K562 (cell line): ENCODE measurements around the gene USP48. TPM values are rescaled to one million over a fixed set of nuclear protein-coding genes. Genes with fewer than 3 reads are reported as not detected.
A peak's percentile ranks its signal among the peaks of the same experiment; 100 is the strongest.
"Not testable (repeated sequence)": the region's sequence is repeated elsewhere in the genome, so short reads cannot be mapped to it uniquely, and the experiment has no call there.

ENCODE experiments used
- ATAC-seq: fragments of 200-7000 bp; cut with Tn5 transposase; 3 replicates; pipeline ENCODE4 v1.9.1; 2020; ENCODE audit warnings: moderate library complexity
- BruUV-seq: library from RNA; stranded (reverse); fragments of 400-500 nt; replicated peaks from 2 replicates; lab custom pipeline; 2021; lab: Mats Ljungman, UMichigan
- CTCF ChIA-PET: fragments of 300-600 bp; formaldehyde crosslinking; extraction: SDS; loops from one replicate; lab custom pipeline; 2021; ENCODE audit warnings: low intra/inter-chr PET ratio; lab: Yijun Ruan, JAX
- POLR2A ChIA-PET: fragments of 300-600, 350-650 bp; sonication (Branson Sonifier 250); formaldehyde crosslinking; extraction: SDS; loops from one replicate; lab custom pipeline; 2021; ENCODE audit warnings: antibody characterized with exemption, inconsistent platforms; lab: Yijun Ruan, JAX
- DNase-seq, 4 experiments: peaks; one replicate each; pipeline versions ENCODE4 v3.0.0 to v3.0.0-alpha.2; 2011 to 2018; ENCODE audit warnings: low spot score in 3 of 4, mixed read lengths in 3 of 4; ENCODE audit errors: extremely low read depth in 1 of 4
- FAIRE-seq: peaks from 2 replicates; lab custom pipeline; 2011; peaks lifted over from hg19 to GRCh38; lab: Jason Lieb, UNC
- H2AFZ ChIP-seq: 2 replicates; pipeline ENCODE4 v1.6.0; 2011; ENCODE audit warnings: low read depth, low read length, control low read depth, inconsistent platforms
- H3K27ac ChIP-seq: fragments of 200-600 bp; 3 replicates; pipeline ENCODE4 v1.8.0; 2011; ENCODE audit warnings: low read depth, mild to moderate bottlenecking, control low read depth, inconsistent platforms, low read length, moderate library complexity, mixed read lengths; ENCODE audit errors: extremely low read depth
- H3K27me3 ChIP-seq, 2 experiments: fragments of 300-600 bp in 1 of 2; 2 replicates in 1 of 2; 3 replicates in 1 of 2; pipeline versions ENCODE4 v1.6.0 to v1.8.0; 2011; ENCODE audit warnings: inconsistent platforms in 2 of 2, low read length in 2 of 2, mild to moderate bottlenecking in 1 of 2, mixed read lengths in 1 of 2, moderate library complexity in 1 of 2; ENCODE audit not compliant: control insufficient read depth in 2 of 2, insufficient read depth in 2 of 2
- H3K36me3 ChIP-seq: fragments of 300-600 bp; 3 replicates; pipeline ENCODE4 v1.8.0; 2011; ENCODE audit warnings: mild to moderate bottlenecking, low read length, inconsistent platforms; ENCODE audit not compliant: control insufficient read depth, insufficient read depth
- H3K4me1 ChIP-seq, 2 experiments: fragments of 200-600 bp in 1 of 2; replicated peaks in 1 of 2; 2 replicates in 1 of 2; 3 replicates in 1 of 2; pipeline versions ENCODE4 v1.5.1 to v1.8.0; 2011; ENCODE audit warnings: inconsistent platforms in 2 of 2, low read length in 2 of 2, mild to moderate bottlenecking in 1 of 2, mixed read lengths in 1 of 2, moderate library complexity in 1 of 2; ENCODE audit not compliant: control insufficient read depth in 2 of 2, insufficient read depth in 2 of 2
- H3K4me2 ChIP-seq: 2 replicates; pipeline ENCODE4 v1.6.1; 2011; ENCODE audit warnings: low read length, control low read depth, inconsistent platforms, mixed read lengths; ENCODE audit not compliant: insufficient read depth
- H3K4me3 ChIP-seq: fragments of 200-600 bp; sonication (generic), shearing (Covaris generic); 2 replicates; pipeline ENCODE4 v1.5.1; 2016; ENCODE audit warnings: control low read depth, inconsistent platforms
- H3K79me2 ChIP-seq: fragments of 200-600 bp; 3 replicates; pipeline ENCODE4 v1.8.0; 2011; ENCODE audit warnings: low read length, inconsistent platforms; ENCODE audit not compliant: control insufficient read depth, insufficient read depth
- H3K9ac ChIP-seq, 2 experiments: 2 replicates each; pipeline versions ENCODE4 v1.6.0 to v1.6.1; 2011; ENCODE audit warnings: low read depth in 2 of 2, low read length in 2 of 2, control low read depth in 1 of 2, inconsistent platforms in 1 of 2, mild to moderate bottlenecking in 1 of 2, mixed read lengths in 1 of 2; ENCODE audit not compliant: insufficient read depth in 1 of 2
- H3K9me1 ChIP-seq: one replicate; pipeline ENCODE4 v1.6.0; 2011; ENCODE audit warnings: inconsistent platforms, mild to moderate bottlenecking, low read length, moderate library complexity; ENCODE audit not compliant: control insufficient read depth, insufficient read depth
- H3K9me3 ChIP-seq: replicated peaks from 2 replicates; pipeline ENCODE4 v1.5.1; 2011; ENCODE audit warnings: low read depth, low read length, inconsistent platforms; ENCODE audit not compliant: control insufficient read depth, insufficient read depth
- H4K20me1 ChIP-seq: replicated peaks from 2 replicates; pipeline ENCODE4 v1.6.1; 2011; ENCODE audit warnings: low read length, inconsistent platforms, mixed read lengths; ENCODE audit not compliant: control insufficient read depth, insufficient read depth
- ERF ChIP-seq: fragments of 450-650 bp; formaldehyde crosslinking; IDR thresholded peaks from 2 replicates; pipeline ENCODE4 v1.4.0; 2020; ENCODE audit warnings: mild to moderate bottlenecking, mixed read lengths
- FOXA3 ChIP-seq, 2 experiments: fragments of 450-650 bp in 1 of 2; sonication (generic) in 1 of 2; formaldehyde crosslinking; IDR thresholded peaks in 1 of 2; conservative IDR thresholded peaks in 1 of 2; 2 replicates each; pipeline versions ENCODE4 v1.4.0 to v1.8.0; 2020 to 2022; ENCODE audit warnings: mild to moderate bottlenecking in 2 of 2, missing genetic modification reagents in 1 of 2
- MLLT1 ChIP-seq, 2 experiments: fragments of 450-650 bp; IDR thresholded peaks; 2 replicates each; pipeline ENCODE4 v1.6.1; 2016
- NCOR1 ChIP-seq: fragments of 450-650 bp; IDR thresholded peaks from 2 replicates; pipeline ENCODE4 v1.6.1; 2016; ENCODE audit warnings: mild to moderate bottlenecking, moderate library complexity
- NR2C1 ChIP-seq, 2 experiments: fragments of 450-650 bp; IDR thresholded peaks; 2 replicates each; pipeline ENCODE4 v1.6.1; 2017; ENCODE audit warnings: mild to moderate bottlenecking in 2 of 2, antibody characterized with exemption in 1 of 2, inconsistent platforms in 1 of 2, missing compliant biosample characterization in 1 of 2, missing genetic modification characterization in 1 of 2
- POLR2A ChIP-seq: fragments of 450-650 bp; conservative IDR thresholded peaks from 2 replicates; pipeline ENCODE4 v1.6.1; 2016
- POLR2AphosphoS5 ChIP-seq: IDR thresholded peaks from 2 replicates; pipeline ENCODE4 v1.6.1; 2011; ENCODE audit warnings: mild to moderate bottlenecking, low read depth, low read length, moderate library complexity; ENCODE audit not compliant: control insufficient read depth, insufficient read depth
- RBFOX2 ChIP-seq: fragments of 200-400 bp; formaldehyde crosslinking; IDR thresholded peaks from 2 replicates; pipeline ENCODE4 v1.6.1; 2017; ENCODE audit warnings: low read depth, mild to moderate bottlenecking, low read length, moderate library complexity
- SUPT5H ChIP-seq: fragments of 450-650 bp; IDR thresholded peaks from 2 replicates; pipeline ENCODE4 v1.6.1; 2016
- THRAP3 ChIP-seq: fragments of 450-650 bp; IDR thresholded peaks from 2 replicates; pipeline ENCODE4 v1.6.1; 2016; ENCODE audit warnings: mild to moderate bottlenecking, inconsistent platforms, borderline replicate concordance
- TOE1 ChIP-seq, 2 experiments: fragments of 450-650 bp in 1 of 2; sonication (generic) in 1 of 2; formaldehyde crosslinking in 1 of 2; IDR thresholded peaks; 2 replicates each; pipeline versions ENCODE4 v1.7.1 to v1.8.0; 2016 to 2022; ENCODE audit warnings: borderline replicate concordance in 2 of 2, mild to moderate bottlenecking in 2 of 2, antibody characterized with exemption in 1 of 2, inconsistent platforms in 1 of 2, low read depth in 1 of 2, missing genetic modification reagents in 1 of 2, moderate library complexity in 1 of 2
- ZNF316 ChIP-seq: fragments of 450-650 bp; IDR thresholded peaks from 2 replicates; pipeline ENCODE4 v1.6.1; 2016
- WGBS: fragments of 100-300 bp; shearing (Covaris generic); methylation state at CpG from one replicate; pipeline ENCODE4 v1.1.6; 2016; ENCODE audit warnings: low coverage, mixed read lengths; ENCODE audit not compliant: insufficient coverage; ENCODE audit errors: missing lambda C conversion rate; 5-methylcytosine and 5-hydroxymethylcytosine counted together
- in situ Hi-C: fragments of 300-500 bp; cut with MboI; formaldehyde crosslinking; loops from 4 replicates; pipeline ENCODE4 v1.15.0; 2018; ENCODE audit warnings: inconsistent platforms, mixed read lengths
- intact Hi-C: fragments of 100-400 bp; cut with micrococcal nuclease; formaldehyde crosslinking; loops from 2 replicates; pipeline ENCODE4 v1.14.2; 2022
- polyA plus RNA-seq, 8 experiments: library from polyadenylated mRNA; depleted of rRNA in 4 of 8; stranded (reverse) in 5 of 8; unstranded in 3 of 8; fragments of >200 nt; fragmentation: Nextera tagmentation in 2 of 8; fragmentation: Illumina TruSeq in 1 of 8; extraction: Ambion mirVana in 2 of 8; extraction: Trizol in 1 of 8; gene quantifications; 2 replicates each; pipeline versions ENCODE4 v1.2.1 to v1.2.3, GENCODE V29; 2011 to 2014; ENCODE audit warnings: inconsistent platforms in 1 of 8, missing spikeins in 1 of 8
- total RNA-seq, 7 experiments: library from RNA; depleted of rRNA in 6 of 7; stranded (reverse); fragments of >200 nt in 6 of 7; fragmentation: Illumina TruSeq in 2 of 7; extraction: Trizol in 2 of 7; gene quantifications; 2 replicates each; pipeline versions ENCODE4 v1.2.1 to v1.2.3, GENCODE V29; 2011 to 2021; ENCODE audit warnings: low replicate concordance in 1 of 7
- TF ChIP-seq, protein P1 (sequence below): sonication (generic); formaldehyde crosslinking; IDR thresholded peaks from 2 replicates; pipeline ENCODE4 v1.9.0; 2022; ENCODE audit warnings: mild to moderate bottlenecking, missing genetic modification reagents
- TF ChIP-seq, protein P2 (sequence below): fragments of 450-650 bp; IDR thresholded peaks from 2 replicates; pipeline ENCODE4 v1.6.1; 2017; ENCODE audit warnings: antibody characterized with exemption, mild to moderate bottlenecking

Gene USP48
- total and polyA plus RNA-seq, 9 of the 15 experiments (the other 6 are each of a cell fraction or from before 2014, with no cell fraction given) = 23.3 to 123 (median 106) TPM

GRCh38 chr1:21785764-21786163, 2.8 kb upstream of the USP48 start:
- in situ Hi-C loops; H3K9me3 ChIP-seq; H3K9me1 ChIP-seq; ATAC-seq; H4K20me1 ChIP-seq; H3K27me3 ChIP-seq; CTCF ChIA-PET; intact Hi-C loops; FAIRE-seq; H3K36me3 ChIP-seq; H3K4me3 ChIP-seq; TF ChIP-seq TOE1 (CRISPR knock-in tag; IDR thresholded peaks at IDR 0.05; ENCODE audit: borderline replicate concordance, low read depth); NR2C1 (tag; IDR thresholded peaks at IDR 0.05): not testable (repeated sequence)
- TSS peak; percentile 71 for BruUV-seq
- DNase-seq = peak in 1 of 4 experiments; percentile 24
- peaks cover 17 to 39% of the 10 kb centered on the region in 2 experiments for H3K4me1 ChIP-seq
- POLR2A ChIA-PET = interaction anchor here (0.6 to 1.2 kb wide), 3 partner anchors 14 to 85 kb away, joined by 3 read pairs; no protein-coding TSS in a partner anchor
- peak overlapping the region; percentile 86 for H2AFZ ChIP-seq
- peaks cover 23% of the 10 kb centered on the region for H3K79me2 ChIP-seq
- 0 out of 4 replicates have a peak overlapping the region, but pooled peaks of 1 of the 2 experiments have one; percentile 100 for H3K9ac ChIP-seq
- WGBS = 82% methylated on average over 9 of the region's 9 CpGs
- H3K27ac ChIP-seq = peak overlapping the region; percentile 99; the same call in 2 of the 3 replicates
- H3K4me2 ChIP-seq = peak overlapping the region; percentile 64; the same call in 1 of the 2 replicates
- TF ChIP-seq THRAP3 (peak; percentile 64; the same call in 1 of the 2 replicates), MLLT1 (IDR thresholded peaks at IDR 0.05) (0 out of 4 replicates have a peak, but pooled peaks of 1 of the 2 experiments have one; percentile 56), ZNF316 (peak; percentile 41), POLR2A (peak; percentile 80), SUPT5H (peak; percentile 57), TOE1 (IDR thresholded peaks at IDR 0.05; ENCODE audit: borderline replicate concordance) (peak; percentile 29; the same call in 1 of the 2 replicates), NCOR1 (peak; percentile 37), NR2C1 (IDR thresholded peaks at IDR 0.05) (peak; percentile 14; the same call in 1 of the 2 replicates), POLR2AphosphoS5 (peak; percentile 44; the same call in 1 of the 2 replicates), RBFOX2 (0 out of 2 replicates have a peak, but pooled peaks have one; percentile 17), FOXA3 (CRISPR knock-in tag; conservative IDR thresholded peaks at IDR 0.05 in 1 of 2, IDR thresholded peaks at IDR 0.05 in 1 of 2) (0 out of 4 replicates have a peak, but pooled peaks of 1 of the 2 experiments have one; percentile 32), ERF (CRISPR knock-in tag) (0 out of 2 replicates have a peak, but pooled peaks have one; percentile 48)
- TF ChIP-seq, protein P1, sequence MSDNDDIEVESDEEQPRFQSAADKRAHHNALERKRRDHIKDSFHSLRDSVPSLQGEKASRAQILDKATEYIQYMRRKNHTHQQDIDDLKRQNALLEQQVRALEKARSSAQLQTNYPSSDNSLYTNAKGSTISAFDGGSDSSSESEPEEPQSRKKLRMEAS (CRISPR knock-in tag) = 0 out of 2 replicates have a peak, but pooled peaks have one; percentile 32
- TF ChIP-seq, protein P2, sequence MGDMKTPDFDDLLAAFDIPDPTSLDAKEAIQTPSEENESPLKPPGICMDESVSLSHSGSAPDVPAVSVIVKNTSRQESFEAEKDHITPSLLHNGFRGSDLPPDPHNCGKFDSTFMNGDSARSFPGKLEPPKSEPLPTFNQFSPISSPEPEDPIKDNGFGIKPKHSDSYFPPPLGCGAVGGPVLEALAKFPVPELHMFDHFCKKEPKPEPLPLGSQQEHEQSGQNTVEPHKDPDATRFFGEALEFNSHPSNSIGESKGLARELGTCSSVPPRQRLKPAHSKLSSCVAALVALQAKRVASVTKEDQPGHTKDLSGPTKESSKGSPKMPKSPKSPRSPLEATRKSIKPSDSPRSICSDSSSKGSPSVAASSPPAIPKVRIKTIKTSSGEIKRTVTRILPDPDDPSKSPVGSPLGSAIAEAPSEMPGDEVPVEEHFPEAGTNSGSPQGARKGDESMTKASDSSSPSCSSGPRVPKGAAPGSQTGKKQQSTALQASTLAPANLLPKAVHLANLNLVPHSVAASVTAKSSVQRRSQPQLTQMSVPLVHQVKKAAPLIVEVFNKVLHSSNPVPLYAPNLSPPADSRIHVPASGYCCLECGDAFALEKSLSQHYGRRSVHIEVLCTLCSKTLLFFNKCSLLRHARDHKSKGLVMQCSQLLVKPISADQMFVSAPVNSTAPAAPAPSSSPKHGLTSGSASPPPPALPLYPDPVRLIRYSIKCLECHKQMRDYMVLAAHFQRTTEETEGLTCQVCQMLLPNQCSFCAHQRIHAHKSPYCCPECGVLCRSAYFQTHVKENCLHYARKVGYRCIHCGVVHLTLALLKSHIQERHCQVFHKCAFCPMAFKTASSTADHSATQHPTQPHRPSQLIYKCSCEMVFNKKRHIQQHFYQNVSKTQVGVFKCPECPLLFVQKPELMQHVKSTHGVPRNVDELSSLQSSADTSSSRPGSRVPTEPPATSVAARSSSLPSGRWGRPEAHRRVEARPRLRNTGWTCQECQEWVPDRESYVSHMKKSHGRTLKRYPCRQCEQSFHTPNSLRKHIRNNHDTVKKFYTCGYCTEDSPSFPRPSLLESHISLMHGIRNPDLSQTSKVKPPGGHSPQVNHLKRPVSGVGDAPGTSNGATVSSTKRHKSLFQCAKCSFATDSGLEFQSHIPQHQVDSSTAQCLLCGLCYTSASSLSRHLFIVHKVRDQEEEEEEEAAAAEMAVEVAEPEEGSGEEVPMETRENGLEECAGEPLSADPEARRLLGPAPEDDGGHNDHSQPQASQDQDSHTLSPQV = peak; percentile 36
